Dedifferentiated amniotic fluid mesenchymal stem cell (primary cell): ENCODE measurements around the gene PNKD.

Source experiments
- DNase-seq: peaks from one replicate; pipeline ENCODE4 v3.0.0-alpha.2; 2016; ENCODE audit errors: extremely low spot score

Gene PNKD

GRCh38 chr2:218269900-218270720 is at the start of gene PNKD, which contains the start of gene AAMP:
Gene PNKD (plus strand): TSS chr2:218270519. CDS start chr2:218270536, 17 bp downstream.
Gene AAMP (minus strand): TSS chr2:218270137. CDS start chr2:218270086, 51 bp downstream.
- DNase-seq = peak; percentile 99

GRCh38 chr2:218221000-218221399 is 49.3 kb upstream of the PNKD start:
- no peak for DNase-seq

DNA sequence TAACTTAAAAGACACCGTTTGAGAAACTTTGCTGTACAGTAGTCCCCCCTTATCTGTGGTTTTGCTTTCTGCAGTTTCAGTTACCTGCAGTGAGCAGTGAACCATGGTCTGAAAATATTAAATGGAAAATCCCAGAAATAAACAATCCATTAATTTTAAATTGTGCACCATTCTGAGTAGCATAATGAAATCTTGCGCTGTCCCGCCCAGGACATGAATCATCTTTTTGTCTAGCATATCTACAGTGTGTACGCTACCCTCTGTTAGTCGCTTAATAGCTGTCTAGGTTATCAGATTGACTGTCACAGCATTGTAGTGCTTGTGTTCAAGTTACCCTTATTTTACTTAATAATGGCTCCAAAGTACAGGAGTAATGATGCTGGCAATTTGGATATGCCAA is 47.3 kb upstream of the PNKD start:
- no peak for DNase-seq

GRCh38 chr2:218224186-218224585 is 46.1 kb upstream of the PNKD start:
- DNase-seq = no peak

DNA sequence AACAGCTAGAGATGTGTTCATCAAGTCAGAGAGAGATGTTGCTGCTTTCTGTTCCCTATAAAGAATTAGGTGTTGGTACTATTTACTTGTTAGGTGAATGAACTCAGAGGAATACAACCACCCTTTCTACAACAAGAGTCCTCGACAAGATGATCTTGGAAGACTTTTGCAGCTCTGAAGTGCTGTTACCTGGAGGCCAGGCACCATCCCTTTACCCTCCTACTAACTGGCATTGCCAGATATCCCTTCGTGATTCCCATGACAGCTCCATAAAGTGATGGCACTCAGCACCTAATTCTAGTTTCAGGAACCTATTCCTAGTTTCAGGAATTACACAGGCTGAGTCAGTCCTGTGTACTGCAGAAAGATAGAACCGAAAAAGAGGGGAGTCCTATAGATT is 43.4 kb upstream of the PNKD start:
- no peak for DNase-seq

- no peak for DNase-seq
These were observed 41.8 kb upstream of the PNKD start for GRCh38 chr2:218228366-218229090.

DNA sequence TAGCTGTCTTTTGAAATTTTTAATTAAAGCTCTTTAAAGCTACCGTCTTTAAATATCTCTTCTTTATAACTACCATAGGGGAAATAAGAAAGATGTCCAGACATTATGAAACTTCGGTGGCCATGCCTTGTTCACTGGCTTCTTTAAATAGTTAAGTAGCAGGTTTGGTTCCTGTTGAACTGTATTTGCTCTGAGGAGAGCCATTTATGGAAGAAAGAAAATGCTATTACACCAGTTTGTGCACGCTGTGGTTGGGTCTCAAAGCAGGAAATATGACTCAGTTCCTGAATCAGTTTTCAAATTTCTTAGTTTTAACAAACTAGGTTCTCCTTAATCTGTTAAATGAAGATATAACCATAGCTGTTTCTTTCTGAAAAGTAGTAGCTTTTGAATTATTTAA is 41.1 kb upstream of the PNKD start:
- DNase-seq = peak; percentile 47

GRCh38 chr2:218229851-218230250 is 40.5 kb upstream of the PNKD start:
- no peak for DNase-seq

DNA sequence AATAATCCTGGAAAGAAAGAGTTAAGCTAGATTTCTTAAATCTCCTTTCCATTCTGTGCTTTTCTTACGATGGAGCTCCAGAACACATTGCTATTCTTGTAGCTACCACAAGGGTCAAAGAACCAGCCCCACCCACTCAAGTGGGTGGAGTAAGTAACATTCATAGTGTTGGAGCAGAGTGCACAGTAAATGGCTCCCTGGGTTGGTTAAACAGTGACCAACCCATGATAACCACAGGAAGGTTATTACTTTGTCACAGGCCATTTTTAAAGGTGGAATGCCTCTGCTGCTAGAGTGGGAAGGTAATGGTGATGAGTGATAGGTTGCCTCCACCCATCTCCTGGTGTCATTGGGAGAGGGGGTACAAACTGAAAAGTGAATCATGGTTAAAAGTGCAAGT is 39.4 kb upstream of the PNKD start:
- DNase-seq = no peak

DNA sequence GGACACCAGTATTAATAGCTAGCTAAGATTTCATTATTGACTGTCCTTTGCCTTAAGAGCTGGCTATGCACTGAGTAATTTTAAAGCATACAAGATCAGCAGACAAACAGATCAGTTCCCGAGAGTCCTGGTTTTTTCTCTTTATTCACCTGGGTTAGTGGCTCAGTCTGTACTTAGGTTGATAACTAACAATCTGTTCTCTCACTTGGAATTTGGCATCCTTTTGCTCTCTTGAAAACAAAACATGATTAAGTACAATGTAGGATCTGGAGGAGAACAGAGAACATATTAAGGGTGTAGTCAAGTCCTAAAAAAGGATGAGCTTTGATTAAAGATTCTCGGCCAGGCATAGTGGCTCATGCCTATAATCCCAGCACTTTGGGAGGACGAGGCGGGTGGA is 36.8 kb upstream of the PNKD start:
- no peak for DNase-seq

DNA sequence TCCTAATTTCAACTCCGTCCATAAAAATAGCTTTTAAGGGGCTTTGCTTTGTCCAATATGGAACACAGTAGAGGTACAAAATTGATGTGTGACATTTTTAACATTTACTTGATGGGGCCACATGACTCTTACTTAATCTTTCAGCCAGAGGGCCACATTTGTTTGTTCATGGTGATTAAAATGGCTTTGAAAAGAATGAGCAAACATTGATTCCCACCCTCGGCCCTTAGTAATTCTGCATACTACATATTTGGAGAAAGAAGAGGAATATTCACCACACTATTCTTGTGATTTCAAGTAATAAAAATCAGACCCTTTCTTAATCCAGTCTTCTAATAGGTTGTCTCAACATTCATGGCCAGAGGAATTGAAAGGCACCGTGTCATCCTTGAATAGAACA is 35.8 kb upstream of the PNKD start:
- no peak for DNase-seq

DNA sequence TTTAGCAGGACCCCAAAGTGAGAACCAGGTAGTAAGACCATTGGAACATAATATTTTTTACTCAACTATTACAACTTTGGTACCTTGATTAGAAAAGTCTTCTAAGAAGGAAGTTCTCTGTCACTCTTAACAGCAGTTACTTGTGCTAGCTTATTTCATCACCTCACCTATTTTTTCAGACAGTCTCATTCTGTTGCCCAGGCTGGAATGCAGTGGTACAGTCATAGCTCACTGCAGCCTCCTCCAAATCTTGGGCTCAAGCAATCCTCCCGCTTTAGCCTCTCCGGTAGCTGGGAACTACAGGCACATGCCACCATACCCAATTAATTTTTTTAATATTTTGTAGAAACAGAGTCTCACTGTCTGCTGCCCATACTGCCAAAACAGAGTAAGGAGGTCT is 35.3 kb upstream of the PNKD start:
- no peak for DNase-seq

GRCh38 chr2:218236829-218237228 is 33.5 kb upstream of the PNKD start:
- DNase-seq = no peak

- no peak for DNase-seq
These were observed 31.4 kb upstream of the PNKD start for GRCh38 chr2:218238887-218239286.

DNA sequence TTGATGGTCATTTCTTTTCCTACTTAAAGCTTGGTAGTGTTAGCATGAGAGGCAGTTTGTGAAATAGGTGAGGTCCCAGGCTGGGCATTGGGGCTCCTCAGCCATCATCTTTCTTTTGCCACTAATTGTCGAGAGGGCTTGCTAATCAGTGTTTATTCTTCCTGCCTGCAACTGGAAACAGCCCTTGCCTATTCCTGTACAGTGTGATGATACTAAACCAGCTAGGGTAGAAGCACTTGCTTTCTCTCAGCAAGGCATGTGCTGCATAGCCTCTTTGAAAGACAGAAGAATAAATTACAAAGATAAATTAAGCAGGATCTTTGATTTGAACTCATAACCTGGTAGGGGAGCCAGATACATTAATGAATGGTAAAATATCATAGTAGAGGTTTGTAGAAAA is 26.1 kb upstream of the PNKD start:
- no peak for DNase-seq

GRCh38 chr2:218244665-218245064 is 25.7 kb upstream of the PNKD start:
- no peak for DNase-seq

- DNase-seq = no peak
These were observed 25.1 kb upstream of the PNKD start for GRCh38 chr2:218245214-218245613.

- DNase-seq = no peak
These were observed 20.6 kb upstream of the PNKD start for GRCh38 chr2:218249691-218250090.

DNA sequence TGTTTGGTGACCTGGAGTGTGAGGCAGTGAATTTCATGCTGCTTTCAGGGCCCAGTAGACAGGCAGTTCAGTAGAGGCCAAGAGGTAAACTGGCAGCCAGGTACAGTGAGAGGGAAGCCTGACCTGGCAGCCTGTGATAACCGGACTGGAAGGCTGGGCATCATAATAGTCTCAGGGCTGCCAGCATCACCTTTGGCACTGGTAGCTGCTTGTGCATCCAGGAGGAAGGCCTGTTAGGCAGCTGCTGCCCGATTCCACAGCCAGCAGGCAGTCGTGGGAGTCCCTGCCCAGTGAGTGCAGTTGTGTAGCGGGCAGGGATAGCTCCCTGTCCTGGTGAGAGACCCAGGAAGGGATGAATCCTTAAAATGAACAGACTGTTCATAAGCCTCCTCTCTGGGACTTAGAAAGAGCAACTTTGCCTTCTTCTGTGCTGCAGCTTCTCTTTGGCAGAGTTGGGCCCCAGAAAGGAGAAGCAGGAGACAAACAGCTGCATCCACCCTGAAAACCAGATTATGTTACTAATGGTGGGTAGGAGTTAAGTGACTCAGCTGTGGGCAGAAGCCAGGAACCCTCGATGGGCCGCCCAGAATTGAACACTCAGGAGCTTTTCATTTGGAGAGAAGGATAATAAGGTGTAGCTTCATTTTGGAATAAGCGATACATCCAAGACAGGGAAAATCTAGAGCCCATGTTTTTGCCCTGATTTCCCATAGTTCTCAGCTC is 17.6 kb upstream of the PNKD start:
- no peak for DNase-seq

DNA sequence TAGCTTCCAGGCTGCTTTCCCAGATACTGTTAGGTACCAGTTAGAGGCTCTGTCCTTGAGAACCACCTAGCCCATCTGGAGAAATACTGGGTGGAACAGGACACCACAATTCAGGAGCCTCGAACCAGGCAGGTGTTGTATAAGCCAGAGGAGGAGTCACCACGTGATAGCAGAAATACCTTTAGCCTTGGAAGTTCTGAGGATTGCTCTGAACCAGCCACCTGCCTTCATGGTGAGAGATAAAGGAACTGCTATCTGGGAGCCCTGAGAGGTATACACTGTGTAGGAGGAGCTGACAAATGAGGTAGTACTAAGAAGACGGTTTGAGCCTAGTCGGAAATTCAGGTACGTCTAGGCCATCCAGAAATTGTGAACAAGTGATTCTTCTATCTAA is 17.1 kb upstream of the PNKD start:
- no peak for DNase-seq

DNA sequence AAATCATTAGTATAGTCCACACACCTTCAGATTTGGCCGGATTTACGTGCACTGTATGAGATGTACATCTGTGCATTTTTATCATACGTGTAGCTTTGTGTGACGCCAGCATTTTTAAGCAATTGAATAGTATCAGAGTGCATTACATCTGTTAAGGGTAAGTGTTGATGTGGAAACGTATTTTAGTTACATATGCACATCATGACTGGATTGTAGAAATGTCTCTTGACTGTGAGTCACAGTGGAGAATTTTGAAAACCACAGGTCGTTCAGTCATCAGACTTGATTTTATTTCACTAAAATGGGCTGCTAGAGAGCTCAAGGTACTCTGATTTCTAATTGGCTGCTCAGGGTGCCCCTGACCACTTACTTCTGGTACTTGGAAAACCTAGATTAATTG is 14.9 kb upstream of the PNKD start:
- DNase-seq = no peak

DNA sequence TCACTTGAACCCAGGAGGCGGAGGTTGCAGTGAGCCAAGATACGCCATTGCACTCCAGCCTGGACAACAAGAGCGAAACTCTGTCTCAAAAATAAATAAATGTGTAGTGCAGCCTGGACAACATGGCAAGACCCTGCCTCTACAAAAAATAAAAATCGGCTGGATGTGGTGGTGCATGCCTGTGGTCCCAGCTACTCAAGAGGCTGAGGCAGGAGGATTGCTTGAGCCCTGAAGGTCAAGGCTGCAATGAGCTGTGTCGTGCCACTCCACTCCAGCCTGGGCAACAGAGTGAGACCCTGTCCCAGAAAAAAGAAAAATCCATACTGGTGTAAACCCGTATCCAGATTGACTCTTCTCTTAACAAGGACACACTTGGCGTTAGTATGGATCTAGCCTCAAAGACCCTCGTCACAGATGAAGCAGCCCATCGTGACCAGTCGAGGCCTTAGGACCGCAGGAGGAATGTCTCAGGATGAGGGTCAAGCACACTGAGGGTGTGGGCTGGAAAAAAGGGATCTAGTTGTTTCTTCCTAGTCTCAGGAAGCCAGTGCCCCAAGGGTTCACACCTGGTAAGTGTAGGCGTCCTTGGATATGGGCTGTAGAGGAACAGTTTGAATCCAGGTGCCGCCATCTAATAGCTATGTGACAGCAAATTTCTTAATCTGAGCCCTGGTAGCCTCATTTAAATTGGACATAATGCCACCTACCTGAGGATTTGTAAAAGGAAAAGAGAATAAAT is 13.5 kb upstream of the PNKD start:
- no peak for DNase-seq
